Lung (tissue), 16 donors: ENCODE data around the gene HNRNPA1. TPM values are rescaled to one million over a fixed set of nuclear protein-coding genes. Genes with fewer than 3 reads are reported as not detected.
A peak's percentile ranks its signal among the peaks of the same experiment; 100 is the strongest.
"Not testable (repeated sequence)": the region's sequence is repeated elsewhere in the genome, so short reads cannot be mapped to it uniquely, and the experiment has no call there.

Experiments used
- ATAC-seq: fragments of 200-7000 bp; cut with Tn5 transposase; one replicate; pipeline ENCODE4 v1.9.1; 2020; ENCODE audit warnings: moderate number of reproducible peaks; ENCODE audit not compliant: insufficient read depth, low FRiP score
- DNase-seq, 3 donors: peaks; one replicate each; pipeline ENCODE4 v3.0.0-alpha.2; 2013 to 2017
- H3K27ac ChIP-seq, 2 donors: one replicate each; pipeline ENCODE4 v1.5.1; 2013; ENCODE audit warnings: mild to moderate bottlenecking in 2 of 2, moderate library complexity in 2 of 2, control low read depth in 1 of 2, inconsistent platforms in 1 of 2, low read depth in 1 of 2, low read length in 1 of 2
- H3K27me3 ChIP-seq, 3 donors: one replicate each; pipeline ENCODE4 v1.5.1; 2013; ENCODE audit warnings: low read length in 2 of 3; ENCODE audit not compliant: control insufficient read depth in 3 of 3, insufficient read depth in 3 of 3
- H3K36me3 ChIP-seq, 4 donors: one replicate each; pipeline ENCODE4 v1.5.1; 2013; ENCODE audit warnings: low read length in 4 of 4, mild to moderate bottlenecking in 1 of 4, moderate library complexity in 1 of 4; ENCODE audit not compliant: control insufficient read depth in 4 of 4, insufficient read depth in 4 of 4
- H3K4me1 ChIP-seq, 5 donors: one replicate each; pipeline ENCODE4 v1.5.1; 2013; ENCODE audit warnings: low read length in 5 of 5, mild to moderate bottlenecking in 2 of 5, moderate library complexity in 1 of 5; ENCODE audit not compliant: control insufficient read depth in 5 of 5, insufficient read depth in 5 of 5
- H3K4me3 ChIP-seq: one replicate; pipeline ENCODE4 v1.5.1; 2013; ENCODE audit warnings: mild to moderate bottlenecking, control low read depth, moderate library complexity
- H3K9ac ChIP-seq, 2 donors: one replicate each; pipeline ENCODE4 v1.5.1; 2013; ENCODE audit warnings: low read length in 2 of 2, control low read depth in 1 of 2; ENCODE audit not compliant: insufficient read depth in 1 of 2
- H3K9me3 ChIP-seq, 4 donors: one replicate each; pipeline ENCODE4 v1.5.1; 2013; ENCODE audit warnings: low read length in 3 of 4, mild to moderate bottlenecking in 1 of 4, moderate library complexity in 1 of 4; ENCODE audit not compliant: control insufficient read depth in 4 of 4, insufficient read depth in 3 of 4
- WGBS, 2 donors: extraction: QIAGEN DNeasy Blood & Tissue Kit; methylation state at CpG; one replicate each; pipeline ENCODE4 v1.1.7; 2013; 5-methylcytosine and 5-hydroxymethylcytosine counted together
- long read RNA-seq, 5 donors: transcript quantifications; one replicate each; lab custom pipeline, GENCODE V29; 2026
- polyA plus RNA-seq, 2 donors: library from polyadenylated mRNA; stranded (reverse); fragments of 200-250 nt; gene quantifications; one replicate each; pipeline ENCODE4 v1.2.1, GENCODE V29; 2013
- total RNA-seq, 2 donors: library from RNA; depleted of rRNA in 1 of 2; stranded (reverse); fragments of >200 nt in 1 of 2; gene quantifications; one replicate each; pipeline ENCODE4 v1.2.1, GENCODE V29; 2014 to 2021
- TF ChIP-seq, protein P1 (sequence below): IDR thresholded peaks from 2 replicates; pipeline ENCODE4 v1.5.1; 2012; ENCODE audit warnings: mild to moderate bottlenecking; ENCODE audit errors: control extremely low read depth, extremely low read depth
- donor health status: control.
- donor health status: control.
- donor health status: Bipolar disorder and iron deficiency.
- donor health status: healthy.
- donor health status: DM: yes; HTN: yes; CAD: no.

The HNRNPA1 gene
- total RNA-seq = 100 to 1,000 TPM; 852 to 875 TPM
- polyA plus RNA-seq = 100 to 1,000 TPM; 803 to 937 TPM
- long read RNA-seq, donor 1, full-length matches to known transcripts = 1,098 of 1,811 reads
- long read RNA-seq, donor 1, partial matches to known transcripts = 570 of 1,811 reads
- long read RNA-seq, donor 1, other reads (novel, unspliced or antisense) = 143 of 1,811 reads
- long read RNA-seq, donor 2, full-length matches to known transcripts = 322 of 751 reads
- long read RNA-seq, donor 2, partial matches to known transcripts = 401 of 751 reads
- long read RNA-seq, donor 2, other reads (novel, unspliced or antisense) = 28 of 751 reads
- long read RNA-seq, donor 3, full-length matches to known transcripts = 476 of 1,120 reads
- long read RNA-seq, donor 3, partial matches to known transcripts = 591 of 1,120 reads
- long read RNA-seq, donor 3, other reads (novel, unspliced or antisense) = 53 of 1,120 reads
- long read RNA-seq, donor 4, full-length matches to known transcripts = 399 of 900 reads
- long read RNA-seq, donor 4, partial matches to known transcripts = 477 of 900 reads
- long read RNA-seq, donor 4, other reads (novel, unspliced or antisense) = 24 of 900 reads
- long read RNA-seq, donor 5, full-length matches to known transcripts = 1,248 of 2,325 reads
- long read RNA-seq, donor 5, partial matches to known transcripts = 926 of 2,325 reads
- long read RNA-seq, donor 5, other reads (novel, unspliced or antisense) = 151 of 2,325 reads

DNA sequence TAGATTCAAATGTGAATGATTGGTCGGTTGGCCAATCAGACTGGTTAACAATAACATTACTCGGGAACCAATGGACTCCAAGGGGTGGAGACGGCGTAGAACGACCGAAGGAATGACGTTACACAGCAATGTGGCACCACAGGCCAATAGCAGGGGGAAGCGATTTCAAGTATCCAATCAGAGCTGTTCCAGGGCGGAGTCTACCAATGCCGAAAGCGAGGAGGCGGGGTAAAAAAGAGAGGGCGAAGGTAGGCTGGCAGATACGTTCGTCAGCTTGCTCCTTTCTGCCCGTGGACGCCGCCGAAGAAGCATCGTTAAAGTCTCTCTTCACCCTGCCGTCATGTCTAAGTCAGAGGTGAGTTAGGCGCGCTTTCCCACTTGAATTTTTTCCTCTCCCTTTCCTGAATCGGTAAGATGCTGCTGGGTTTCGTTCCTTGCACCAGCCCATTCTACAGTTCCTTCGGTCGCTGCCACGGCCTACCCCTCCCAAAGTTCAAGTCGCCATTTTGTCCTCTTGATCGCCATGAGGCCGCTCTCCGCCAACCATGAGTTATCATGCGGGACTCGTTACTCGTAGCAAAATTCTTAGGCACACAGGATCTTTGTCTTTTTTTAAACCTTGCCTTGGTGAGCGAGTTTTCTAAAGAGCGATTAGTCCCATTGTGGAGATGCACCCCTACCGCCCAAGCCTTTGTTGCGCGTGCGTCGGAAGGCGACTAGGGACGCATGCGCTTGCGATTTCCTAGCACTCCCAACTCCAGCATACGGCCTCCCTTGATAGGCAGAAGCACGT is at the start of gene HNRNPA1:
TSS of gene HNRNPA1 (plus strand) at position 259 of the 793 bp plus-strand sequence. CDS start at position 341, 82 bp downstream.
- Histone ChIP-seq H3K27ac (peak within 1 kb of the TSS; percentile 86 to 88), H3K36me3 (peaks cover 13 to 46% (median 30%) of the 10 kb centered on the region in 4 donors), H3K27me3 (no peaks in the 10 kb centered on the region), H3K4me3 (peak within 1 kb of the TSS; percentile 92), H3K9ac (peak within 1 kb of the TSS; percentile 99 to 100), H3K9me3 (no peaks in the 10 kb centered on the region), H3K4me1 (peaks cover 6 to 53% (median 18%) of the 10 kb centered on the region in 5 donors)
- peak; percentile 94 for ATAC-seq
- TF ChIP-seq, protein P1, sequence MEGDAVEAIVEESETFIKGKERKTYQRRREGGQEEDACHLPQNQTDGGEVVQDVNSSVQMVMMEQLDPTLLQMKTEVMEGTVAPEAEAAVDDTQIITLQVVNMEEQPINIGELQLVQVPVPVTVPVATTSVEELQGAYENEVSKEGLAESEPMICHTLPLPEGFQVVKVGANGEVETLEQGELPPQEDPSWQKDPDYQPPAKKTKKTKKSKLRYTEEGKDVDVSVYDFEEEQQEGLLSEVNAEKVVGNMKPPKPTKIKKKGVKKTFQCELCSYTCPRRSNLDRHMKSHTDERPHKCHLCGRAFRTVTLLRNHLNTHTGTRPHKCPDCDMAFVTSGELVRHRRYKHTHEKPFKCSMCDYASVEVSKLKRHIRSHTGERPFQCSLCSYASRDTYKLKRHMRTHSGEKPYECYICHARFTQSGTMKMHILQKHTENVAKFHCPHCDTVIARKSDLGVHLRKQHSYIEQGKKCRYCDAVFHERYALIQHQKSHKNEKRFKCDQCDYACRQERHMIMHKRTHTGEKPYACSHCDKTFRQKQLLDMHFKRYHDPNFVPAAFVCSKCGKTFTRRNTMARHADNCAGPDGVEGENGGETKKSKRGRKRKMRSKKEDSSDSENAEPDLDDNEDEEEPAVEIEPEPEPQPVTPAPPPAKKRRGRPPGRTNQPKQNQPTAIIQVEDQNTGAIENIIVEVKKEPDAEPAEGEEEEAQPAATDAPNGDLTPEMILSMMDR = no peak
- DNase-seq = peak; percentile 99 to 100 (median 100)
- WGBS, 2 donors = 0% methylated on average over 48 of the region's 48 CpGs

GRCh38 chr12:54231269-54231668 is 49.3 kb upstream of the HNRNPA1 start:
- H3K36me3 ChIP-seq, ATAC-seq, H3K4me1 ChIP-seq, H3K27me3 ChIP-seq, H3K9me3 ChIP-seq, H3K4me3 ChIP-seq, H3K9ac ChIP-seq, DNase-seq, H3K27ac ChIP-seq: not testable (repeated sequence)
- 97 to 99% methylated on average over 3 of the region's 3 CpGs for WGBS, 2 donors

GRCh38 chr12:54232790-54233189 is 47.7 kb upstream of the HNRNPA1 start:
- WGBS, 2 donors = 95 to 98% methylated on average over 2 of the region's 2 CpGs
- ATAC-seq = no peak
- DNase-seq = no peak
- no peaks in the 10 kb centered on the region for H3K27me3 ChIP-seq
- H3K9me3 ChIP-seq = no peaks in the 10 kb centered on the region
- TF ChIP-seq, protein P1 = no peak
- H3K9ac ChIP-seq = no peak overlapping the region
- H3K4me1 ChIP-seq = no peaks in the 10 kb centered on the region
- H3K4me3 ChIP-seq = no peak overlapping the region
- no peak overlapping the region for H3K27ac ChIP-seq
- H3K36me3 ChIP-seq = peaks cover 0 to 16% (median 3%) of the 10 kb centered on the region in 4 donors
